GM23338 (cell line): Measurements from ENCODE around the gene PHLDB2. TPM values are rescaled to one million over a fixed set of nuclear protein-coding genes. Genes with fewer than 3 reads are reported as not detected.
A peak's percentile ranks its signal among the peaks of the same experiment; 100 is the strongest.

ENCODE experiments used
- ATAC-seq: fragments of 200-7000 bp; cut with Tn5 transposase; 3 replicates; pipeline ENCODE4 v1.9.1; 2020
- DNase-seq: peaks from one replicate; pipeline ENCODE4 v3.0.0-alpha.2; 2015; ENCODE audit warnings: low spot score
- H2AFZ ChIP-seq: fragments of 200-600 bp; sonication (generic); 2 replicates; pipeline ENCODE4 v1.8.0; 2016; ENCODE audit warnings: antibody characterized with exemption, mild to moderate bottlenecking, moderate library complexity
- H3F3A ChIP-seq: fragments of 200-600 bp; sonication (generic); replicated peaks from 2 replicates; pipeline ENCODE4 v1.8.0; 2017; ENCODE audit warnings: antibody characterized with exemption, mixed run types, low read depth
- H3K27ac ChIP-seq: fragments of 200-600 bp; sonication (generic); 2 replicates; pipeline ENCODE4 v1.6.1; 2016; ENCODE audit warnings: low read depth
- H3K27me3 ChIP-seq: fragments of 200-600 bp; sonication (generic); 2 replicates; pipeline ENCODE4 v1.8.0; 2016; ENCODE audit warnings: mild to moderate bottlenecking, mixed run types, moderate library complexity; ENCODE audit not compliant: insufficient read depth
- H3K36me3 ChIP-seq: fragments of 200-600 bp; sonication (generic); 2 replicates; pipeline ENCODE4 v1.8.0; 2016; ENCODE audit warnings: mild to moderate bottlenecking; ENCODE audit not compliant: insufficient read depth
- H3K4me1 ChIP-seq: fragments of 200-600 bp; sonication (generic); 2 replicates; pipeline ENCODE4 v1.8.0; 2016; ENCODE audit warnings: mild to moderate bottlenecking, moderate library complexity; ENCODE audit not compliant: insufficient read depth
- H3K4me2 ChIP-seq: fragments of 200-600 bp; sonication (generic); 2 replicates; pipeline ENCODE4 v1.7.1; 2017; ENCODE audit warnings: mixed run types
- H3K4me3 ChIP-seq: fragments of 200-600 bp; sonication (generic); 2 replicates; pipeline ENCODE4 v1.6.1; 2016; ENCODE audit warnings: mixed run types
- H3K79me2 ChIP-seq: fragments of 200-600 bp; sonication (generic); replicated peaks from 2 replicates; pipeline ENCODE4 v1.8.0; 2017; ENCODE audit warnings: mild to moderate bottlenecking; ENCODE audit not compliant: insufficient read depth
- H3K9me2 ChIP-seq: fragments of 200-600 bp; sonication (generic); 2 replicates; pipeline ENCODE4 v1.8.0; 2017; ENCODE audit not compliant: insufficient read depth
- H4K20me1 ChIP-seq: fragments of 200-600 bp; sonication (generic); replicated peaks from 2 replicates; pipeline ENCODE4 v1.8.0; 2017; ENCODE audit warnings: mild to moderate bottlenecking; ENCODE audit not compliant: insufficient read depth
- H3K27ac Mint-ChIP-seq: 2 replicates; pipeline ENCODE4 v1.8.0; 2020; ENCODE audit warnings: inconsistent platforms, mild to moderate bottlenecking, moderate library complexity, mixed read lengths
- H3K27me3 Mint-ChIP-seq: 3 replicates; pipeline ENCODE4 v1.8.0; 2022; ENCODE audit warnings: low read depth, mild to moderate bottlenecking, moderate library complexity, mixed read lengths, inconsistent platforms; ENCODE audit not compliant: insufficient read depth, poor library complexity
- H3K36me3 Mint-ChIP-seq: 3 replicates; pipeline ENCODE4 v1.8.0; 2021; ENCODE audit warnings: low read depth, mild to moderate bottlenecking, inconsistent platforms, moderate library complexity, mixed read lengths
- H3K4me1 Mint-ChIP-seq: 3 replicates; pipeline ENCODE4 v1.8.0; 2020; ENCODE audit warnings: mild to moderate bottlenecking, inconsistent platforms, mixed read lengths
- H3K4me3 Mint-ChIP-seq: 3 replicates; pipeline ENCODE4 v1.8.0; 2021; ENCODE audit warnings: moderate library complexity, mild to moderate bottlenecking, inconsistent platforms, mixed read lengths
- H3K9me3 Mint-ChIP-seq: 3 replicates; pipeline ENCODE4 v1.8.0; 2020; ENCODE audit warnings: moderate library complexity, mild to moderate bottlenecking, inconsistent platforms, mixed read lengths
- CREB1 ChIP-seq: fragments of 250-450 bp; sonication (Bioruptor Pico); IDR thresholded peaks from 2 replicates; pipeline ENCODE4 v1.5.0; 2020; ENCODE audit warnings: low read depth, mild to moderate bottlenecking, moderate library complexity
- CTCF ChIP-seq, 2 experiments: fragments of 200-600 bp in 1 of 2; sonication (generic) in 1 of 2; conservative IDR thresholded peaks; 2 replicates each; pipeline versions ENCODE4 v1.5.1 to v1.6.1; 2016 to 2017; ENCODE audit warnings: antibody characterized with exemption in 2 of 2, low read depth in 2 of 2, mild to moderate bottlenecking in 2 of 2, moderate library complexity in 1 of 2
- ETS1 ChIP-seq: IDR thresholded peaks from 2 replicates; pipeline ENCODE4 v1.6.1; 2016; ENCODE audit warnings: antibody characterized with exemption
- EZH2 ChIP-seq: fragments of 200-600 bp; sonication (generic); IDR thresholded peaks from one replicate; pipeline ENCODE4 v1.8.0; 2017; ENCODE audit warnings: antibody characterized with exemption, mild to moderate bottlenecking, low read depth; ENCODE audit not compliant: unreplicated experiment
- EZH2phosphoT487 ChIP-seq: fragments of 200-600 bp; sonication (generic); IDR thresholded peaks from one replicate; pipeline ENCODE4 v1.8.1; 2018; ENCODE audit warnings: antibody characterized with exemption; ENCODE audit not compliant: unreplicated experiment
- JUNB ChIP-seq: IDR thresholded peaks from one replicate; pipeline ENCODE4 v1.6.1; 2016; ENCODE audit warnings: antibody characterized with exemption; ENCODE audit not compliant: unreplicated experiment
- NANOG ChIP-seq: IDR thresholded peaks from 2 replicates; pipeline ENCODE4 v1.6.1; 2016; ENCODE audit warnings: antibody characterized with exemption, borderline replicate concordance
- POLR2AphosphoS5 ChIP-seq: IDR thresholded peaks from 2 replicates; pipeline ENCODE4 v1.6.1; 2016; ENCODE audit warnings: antibody characterized with exemption, low read depth
- STAT1 ChIP-seq: IDR thresholded peaks from one replicate; pipeline ENCODE4 v1.6.1; 2016; ENCODE audit warnings: antibody characterized with exemption; ENCODE audit not compliant: unreplicated experiment
- ZNF462 ChIP-seq: fragments of 250-450 bp; sonication (Bioruptor Pico); IDR thresholded peaks from 2 replicates; pipeline ENCODE4 v1.5.0; 2020; ENCODE audit warnings: mild to moderate bottlenecking, moderate library complexity
- polyA plus RNA-seq: library from polyadenylated mRNA; unstranded; fragments of >200 nt; fragmentation: Nextera tagmentation; extraction: Ambion mirVana; gene quantifications from 2 replicates; pipeline ENCODE4 v1.2.1, GENCODE V29; 2016
- total RNA-seq: library from RNA; depleted of rRNA; stranded (reverse); fragments of >200 nt; shearing (Covaris generic); gene quantifications from 2 replicates; pipeline ENCODE4 v1.2.3, GENCODE V29; 2014

Gene PHLDB2
- total and polyA plus RNA-seq, 2 experiments from 2014 or later: 19.5 to 33.7 TPM

- TF ChIP-seq ZNF462 (no peak), CREB1 (CRISPR knock-in tag) (no peak), JUNB (no peak), POLR2AphosphoS5 (no peak), ETS1 (no peak), STAT1 (no peak), EZH2phosphoT487 (no peak)
Measured at GRCh38 chr3:111824351-111824750, 34.7 kb upstream of the PHLDB2 start (continued).

- H3F3A ChIP-seq: 0 out of 2 replicates have a peak, but pooled peaks cover 3% of the 10 kb centered on the region
- peaks cover 5% of the 10 kb centered on the region for H3K27me3 Mint-ChIP-seq
- H3K4me3 ChIP-seq: no peak overlapping the region
- H3K27ac Mint-ChIP-seq: no peak overlapping the region
- peak overlapping the region; percentile 48; the same call in 1 of the 2 replicates for H2AFZ ChIP-seq
- no peaks in the 10 kb centered on the region for H3K36me3 ChIP-seq
- H3K9me3 Mint-ChIP-seq: no peaks in the 10 kb centered on the region; the same call in 2 of the 3 replicates
- no peaks in the 10 kb centered on the region for H3K4me1 ChIP-seq
- no peak overlapping the region for H3K27ac ChIP-seq
- DNase-seq (no peak), ATAC-seq (peak; percentile 64)
- H3K9me2 ChIP-seq: no peaks in the 10 kb centered on the region; the same call in 1 of the 2 replicates
- no peaks in the 10 kb centered on the region for H4K20me1 ChIP-seq
- no peaks in the 10 kb centered on the region for H3K27me3 ChIP-seq
- no peaks in the 10 kb centered on the region for H3K79me2 ChIP-seq
- no peaks in the 10 kb centered on the region for H3K36me3 Mint-ChIP-seq
- H3K4me2 ChIP-seq: no peak overlapping the region
- no peaks in the 10 kb centered on the region for H3K4me1 Mint-ChIP-seq
- TF ChIP-seq NANOG (no peak), STAT1 (no peak), CREB1 (CRISPR knock-in tag) (no peak), EZH2 (no peak), POLR2AphosphoS5 (no peak), CTCF (conservative IDR thresholded peaks at IDR 0.05; ENCODE audit: low read depth in 2 of 2) (no peak)
- H3K4me3 Mint-ChIP-seq: no peak overlapping the region
Measured at GRCh38 chr3:111827871-111828270, 31.2 kb upstream of the PHLDB2 start.
